Uterine smooth muscle cell (primary cell): ENCODE measurements around the gene CEP290. TPM values are rescaled to one million over a fixed set of nuclear protein-coding genes. Genes with fewer than 3 reads are reported as not detected.

Experiments
- total RNA-seq: library from RNA; depleted of rRNA; stranded (reverse); fragments of >200 nt; gene quantifications from 2 replicates; pipeline ENCODE4 v1.2.3, GENCODE V29; 2014

Gene CEP290, protein sequence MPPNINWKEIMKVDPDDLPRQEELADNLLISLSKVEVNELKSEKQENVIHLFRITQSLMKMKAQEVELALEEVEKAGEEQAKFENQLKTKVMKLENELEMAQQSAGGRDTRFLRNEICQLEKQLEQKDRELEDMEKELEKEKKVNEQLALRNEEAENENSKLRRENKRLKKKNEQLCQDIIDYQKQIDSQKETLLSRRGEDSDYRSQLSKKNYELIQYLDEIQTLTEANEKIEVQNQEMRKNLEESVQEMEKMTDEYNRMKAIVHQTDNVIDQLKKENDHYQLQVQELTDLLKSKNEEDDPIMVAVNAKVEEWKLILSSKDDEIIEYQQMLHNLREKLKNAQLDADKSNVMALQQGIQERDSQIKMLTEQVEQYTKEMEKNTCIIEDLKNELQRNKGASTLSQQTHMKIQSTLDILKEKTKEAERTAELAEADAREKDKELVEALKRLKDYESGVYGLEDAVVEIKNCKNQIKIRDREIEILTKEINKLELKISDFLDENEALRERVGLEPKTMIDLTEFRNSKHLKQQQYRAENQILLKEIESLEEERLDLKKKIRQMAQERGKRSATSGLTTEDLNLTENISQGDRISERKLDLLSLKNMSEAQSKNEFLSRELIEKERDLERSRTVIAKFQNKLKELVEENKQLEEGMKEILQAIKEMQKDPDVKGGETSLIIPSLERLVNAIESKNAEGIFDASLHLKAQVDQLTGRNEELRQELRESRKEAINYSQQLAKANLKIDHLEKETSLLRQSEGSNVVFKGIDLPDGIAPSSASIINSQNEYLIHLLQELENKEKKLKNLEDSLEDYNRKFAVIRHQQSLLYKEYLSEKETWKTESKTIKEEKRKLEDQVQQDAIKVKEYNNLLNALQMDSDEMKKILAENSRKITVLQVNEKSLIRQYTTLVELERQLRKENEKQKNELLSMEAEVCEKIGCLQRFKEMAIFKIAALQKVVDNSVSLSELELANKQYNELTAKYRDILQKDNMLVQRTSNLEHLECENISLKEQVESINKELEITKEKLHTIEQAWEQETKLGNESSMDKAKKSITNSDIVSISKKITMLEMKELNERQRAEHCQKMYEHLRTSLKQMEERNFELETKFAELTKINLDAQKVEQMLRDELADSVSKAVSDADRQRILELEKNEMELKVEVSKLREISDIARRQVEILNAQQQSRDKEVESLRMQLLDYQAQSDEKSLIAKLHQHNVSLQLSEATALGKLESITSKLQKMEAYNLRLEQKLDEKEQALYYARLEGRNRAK (N-terminal part only)
- 35.5 and 36.9 TPM in 2 replicates for total RNA-seq

DNA sequence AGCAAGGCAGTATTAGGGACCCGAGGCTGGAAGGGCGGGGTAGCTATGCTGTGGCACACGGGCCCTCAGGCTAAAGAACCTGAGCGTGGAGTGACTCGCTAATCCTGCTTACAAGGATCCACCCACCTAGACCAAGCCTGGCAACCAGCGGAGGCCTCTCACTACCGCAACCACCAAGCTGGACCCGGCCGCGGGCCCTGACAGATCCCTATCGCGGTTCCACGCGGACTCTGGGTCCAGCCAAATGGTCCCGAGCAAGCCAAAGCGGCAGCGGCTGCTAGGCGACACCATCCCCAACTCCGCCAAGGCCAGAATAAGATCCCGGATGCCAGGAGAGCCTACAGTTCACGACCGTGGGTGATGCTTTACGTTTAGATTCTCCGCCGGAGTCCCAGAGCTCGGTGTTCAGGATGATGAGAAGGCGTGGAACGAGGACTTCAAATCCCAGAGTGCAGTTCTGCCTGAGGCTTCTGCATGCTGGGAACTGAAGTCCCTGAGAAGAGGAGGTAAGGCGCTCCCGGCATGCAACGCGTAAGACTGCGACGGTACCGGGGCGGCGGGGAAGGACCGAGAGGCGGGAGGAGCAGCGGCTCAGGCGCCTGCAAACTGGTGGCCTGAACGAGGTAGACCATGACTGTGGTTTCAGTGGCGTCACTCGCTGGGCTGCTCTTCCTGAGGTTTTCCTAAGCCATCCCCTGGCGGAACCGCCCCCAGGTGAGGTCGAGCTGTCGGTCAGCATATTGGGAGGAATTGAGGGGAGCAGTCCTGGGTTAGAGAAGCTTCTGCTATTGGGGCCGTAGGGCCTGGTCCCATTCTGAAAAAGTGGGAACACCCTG, at the start of gene CEP290, which contains the start of gene TMTC3:
Gene CEP290, minus strand, starts transcription at position 315 of the 836 bp plus-strand sequence. CDS start 781 bp downstream, outside the sequence.
Gene TMTC3, plus strand, starts transcription at position 534 of the 836 bp plus-strand sequence. CDS start 6,009 bp downstream, outside the sequence.

DNA sequence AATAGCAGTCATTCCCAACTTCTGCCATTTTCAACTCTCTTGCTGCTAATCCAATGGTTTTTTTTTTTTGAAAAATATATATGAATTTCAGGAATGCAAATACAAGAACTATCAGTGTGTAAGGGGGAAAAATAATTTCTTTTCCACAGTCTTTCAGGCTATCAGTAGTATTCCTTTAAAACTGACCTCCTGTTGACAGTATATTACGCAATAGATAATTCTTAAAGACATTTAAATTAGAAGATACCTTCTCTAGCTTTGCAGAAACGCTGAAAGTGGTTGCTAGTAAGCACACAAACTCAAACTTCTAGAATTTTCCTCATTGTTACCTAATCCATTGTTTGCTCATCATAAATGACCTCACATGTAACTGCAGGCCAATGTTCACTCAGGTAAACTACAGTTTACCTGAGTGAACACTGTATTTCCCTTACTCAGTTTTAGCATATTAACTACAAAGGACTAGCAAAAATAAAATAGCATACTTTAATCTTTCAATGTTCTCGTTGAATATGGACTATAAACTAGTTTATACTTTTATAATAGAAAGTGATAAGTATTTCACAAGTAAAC, 112.7 kb downstream of the CEP290 start, which contains the start of gene C12orf50:
Gene C12orf50, minus strand, starts transcription at position 309 of the 573 bp plus-strand sequence. CDS start 2,439 bp downstream, outside the sequence.

Other genes with a start within 250 kb of the CEP290 start
- under 0.01 TPM in 1 of 2 replicates, not detected in the other for gene C12orf50, start 112.7 kb downstream of the CEP290 start, total RNA-seq
- gene TMTC3, start 219 bp upstream of the CEP290 start, total RNA-seq, result 51.7 and 59.7 TPM in 2 replicates